ENCODE measurements around the gene ZBTB42. TPM values are rescaled to one million over a fixed set of nuclear protein-coding genes. Genes with fewer than 3 reads are reported as not detected.

The ZBTB42 gene
- total RNA-seq, 1 donor from 2014 or later, result 2.4 TPM

GRCh38 chr14:104757238-104757585, 43.7 kb upstream of the ZBTB42 start:
- no peak for TF ChIP-seq CTCF (IDR thresholded peaks at IDR 0.05; ENCODE audit: unreplicated experiment)
- peak overlapping the region; percentile 52 for H3K4me3 Mint-ChIP-seq (ENCODE audit: unreplicated experiment)
- H3K27ac Mint-ChIP-seq (ENCODE audit: unreplicated experiment), result no peak overlapping the region

GRCh38 chr14:104757681-104758392, 43.1 kb upstream of the ZBTB42 start:
- Mint-ChIP-seq H3K27me3 (ENCODE audit: unreplicated experiment) (peaks cover 16% of the 10 kb centered on the region), H3K27ac (ENCODE audit: unreplicated experiment) (no peak overlapping the region), H3K36me3 (ENCODE audit: low read depth, unreplicated experiment) (peaks cover 47% of the 10 kb centered on the region), H3K4me1 (ENCODE audit: unreplicated experiment) (peaks cover 14% of the 10 kb centered on the region), H3K4me3 (ENCODE audit: unreplicated experiment) (no peak overlapping the region), H3K9me3 (ENCODE audit: unreplicated experiment) (no peaks in the 10 kb centered on the region)
- no peak for DNase-seq (ENCODE audit: low spot score)
- TF ChIP-seq CTCF (IDR thresholded peaks at IDR 0.05; ENCODE audit: unreplicated experiment), result no peak

More at GRCh38 chr14:104757238-104757585, 43.7 kb upstream of the ZBTB42 start:
- no peak for DNase-seq (ENCODE audit: low spot score)
- H3K27me3 Mint-ChIP-seq (ENCODE audit: unreplicated experiment), result peaks cover 19% of the 10 kb centered on the region
- peaks cover 45% of the 10 kb centered on the region for H3K36me3 Mint-ChIP-seq (ENCODE audit: low read depth, unreplicated experiment)
- peaks cover 14% of the 10 kb centered on the region for H3K4me1 Mint-ChIP-seq (ENCODE audit: unreplicated experiment)
- H3K9me3 Mint-ChIP-seq (ENCODE audit: unreplicated experiment), result no peaks in the 10 kb centered on the region

GRCh38 chr14:104758981-104759969, 41.6 kb upstream of the ZBTB42 start:
- TF ChIP-seq CTCF (IDR thresholded peaks at IDR 0.05; ENCODE audit: unreplicated experiment), result no peak
- Mint-ChIP-seq H3K9me3 (ENCODE audit: unreplicated experiment) (no peaks in the 10 kb centered on the region), H3K4me3 (ENCODE audit: unreplicated experiment) (no peak overlapping the region), H3K4me1 (ENCODE audit: unreplicated experiment) (peaks cover 7% of the 10 kb centered on the region), H3K27ac (ENCODE audit: unreplicated experiment) (no peak overlapping the region), H3K36me3 (ENCODE audit: low read depth, unreplicated experiment) (peaks cover 44% of the 10 kb centered on the region), H3K27me3 (ENCODE audit: unreplicated experiment) (peaks cover 9% of the 10 kb centered on the region)
- no peak for DNase-seq (ENCODE audit: low spot score)

- DNase-seq (ENCODE audit: low spot score), result no peak
- H3K27ac Mint-ChIP-seq (ENCODE audit: unreplicated experiment), result no peak overlapping the region
- H3K36me3 Mint-ChIP-seq (ENCODE audit: low read depth, unreplicated experiment), result peaks cover 29% of the 10 kb centered on the region
- peaks cover 11% of the 10 kb centered on the region for H3K27me3 Mint-ChIP-seq (ENCODE audit: unreplicated experiment)
- H3K9me3 Mint-ChIP-seq (ENCODE audit: unreplicated experiment), result no peaks in the 10 kb centered on the region
- H3K4me3 Mint-ChIP-seq (ENCODE audit: unreplicated experiment), result peak overlapping the region; percentile 27
- H3K4me1 Mint-ChIP-seq (ENCODE audit: unreplicated experiment), result peaks cover 34% of the 10 kb centered on the region
- no peak for TF ChIP-seq CTCF (IDR thresholded peaks at IDR 0.05; ENCODE audit: unreplicated experiment)
These were observed 35.4 kb upstream of the ZBTB42 start for GRCh38 chr14:104765517-104765916.
